ENCODE data around the gene GPR35. TPM values are rescaled to one million over a fixed set of nuclear protein-coding genes. Genes with fewer than 3 reads are reported as not detected.

The GPR35 gene
- polyA plus RNA-seq, 1 donor (not counting 4 experiments of a cell fraction or from before 2014, with no cell fraction given) = 0.04 TPM

GRCh38 chr2:240645801-240646175, 20.5 kb downstream of the GPR35 start:
- Histone ChIP-seq H3K9me1 (ENCODE audit: control insufficient read depth, extremely low read depth, insufficient read depth, low read length) (no peaks in the 10 kb centered on the region), H3K9ac (ENCODE audit: control insufficient read depth, extremely low read depth, insufficient read depth, low read length) (no peak overlapping the region), H3K9me3 (ENCODE audit: control insufficient read depth, low read depth, low read length) (no peaks in the 10 kb centered on the region), H3K4me2 (ENCODE audit: control insufficient read depth, extremely low read depth, insufficient read depth, low read depth, low read length) (no peak overlapping the region), H4K20me1 (ENCODE audit: control insufficient read depth, extremely low read depth, insufficient read depth, low read length) (no peaks in the 10 kb centered on the region), H3K79me2 (ENCODE audit: control insufficient read depth, insufficient read depth, low read length) (no peaks in the 10 kb centered on the region), H2AFZ (ENCODE audit: control insufficient read depth, low read length) (no peak overlapping the region), H3K4me3 (ENCODE audit: control insufficient read depth in 2 of 3, extremely low read depth in 1 of 3, insufficient read depth in 2 of 3, low read depth in 1 of 3, low read length in 3 of 3) (no peak overlapping the region), H3K4me1 (ENCODE audit: control insufficient read depth, extremely low read depth, insufficient read depth, low read length) (no peaks in the 10 kb centered on the region), H3K36me3 (ENCODE audit: control insufficient read depth in 2 of 2, extremely low read depth in 1 of 2, insufficient read depth in 2 of 2, low read length in 2 of 2) (no peaks in the 10 kb centered on the region), H3K27me3 (ENCODE audit: control insufficient read depth, extremely low read depth, insufficient read depth, low read length) (peaks cover 45% of the 10 kb centered on the region), H3K27ac (ENCODE audit: control insufficient read depth, insufficient read depth, low read length) (no peak overlapping the region)
- no peak for DNase-seq (ENCODE audit: low read depth, low spot score)
- dilution Hi-C loops (cut with MboI; ENCODE audit: extremely low pct_ligation_motif_present, low sequenced_read_pairs) = no loop called here
- FAIRE-seq = no peak
- no peak for TF ChIP-seq EZH2 (IDR thresholded peaks at IDR 0.05; ENCODE audit: low read length)

DNA sequence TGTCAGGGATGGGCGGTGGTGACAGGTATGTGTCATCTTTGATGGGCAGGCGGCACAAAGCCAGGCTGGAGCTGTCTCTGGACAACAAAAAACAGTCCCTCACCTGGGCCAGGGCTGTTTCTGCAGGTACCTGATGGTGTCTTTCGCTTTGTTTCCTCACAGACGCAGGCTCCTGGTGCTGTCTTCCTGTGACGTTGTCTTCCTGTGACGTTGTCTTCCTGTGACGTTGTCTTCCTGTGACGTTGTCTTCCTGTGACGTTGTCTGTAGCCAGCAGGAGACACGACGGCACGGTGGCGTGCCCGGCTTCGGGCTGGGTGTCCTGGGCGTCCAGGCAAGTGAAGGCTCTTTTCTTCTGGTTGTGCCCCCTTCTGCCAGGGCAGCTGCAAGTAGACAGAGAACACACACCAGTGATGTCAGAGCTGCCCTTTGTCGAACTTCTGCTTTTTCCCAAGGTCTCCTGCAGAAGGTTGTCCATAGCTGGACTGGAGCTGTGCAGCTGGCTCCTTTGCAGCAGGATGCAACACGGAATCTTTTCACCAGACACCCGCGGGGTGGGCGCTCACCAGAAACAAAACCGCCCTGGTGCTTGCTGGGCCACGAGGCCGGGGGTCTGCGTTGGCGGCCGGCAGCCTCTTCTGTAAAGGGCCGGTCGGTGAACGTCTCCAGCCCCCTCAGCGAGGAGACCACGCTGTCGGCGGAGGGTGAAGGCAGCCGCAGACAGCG, 21.1 kb downstream of the GPR35 start:
- peaks cover 46% of the 10 kb centered on the region for H3K27me3 ChIP-seq (ENCODE audit: control insufficient read depth, extremely low read depth, insufficient read depth, low read length)
- no peaks in the 10 kb centered on the region for H3K9me1 ChIP-seq (ENCODE audit: control insufficient read depth, extremely low read depth, insufficient read depth, low read length)
- TF ChIP-seq, protein P1, sequence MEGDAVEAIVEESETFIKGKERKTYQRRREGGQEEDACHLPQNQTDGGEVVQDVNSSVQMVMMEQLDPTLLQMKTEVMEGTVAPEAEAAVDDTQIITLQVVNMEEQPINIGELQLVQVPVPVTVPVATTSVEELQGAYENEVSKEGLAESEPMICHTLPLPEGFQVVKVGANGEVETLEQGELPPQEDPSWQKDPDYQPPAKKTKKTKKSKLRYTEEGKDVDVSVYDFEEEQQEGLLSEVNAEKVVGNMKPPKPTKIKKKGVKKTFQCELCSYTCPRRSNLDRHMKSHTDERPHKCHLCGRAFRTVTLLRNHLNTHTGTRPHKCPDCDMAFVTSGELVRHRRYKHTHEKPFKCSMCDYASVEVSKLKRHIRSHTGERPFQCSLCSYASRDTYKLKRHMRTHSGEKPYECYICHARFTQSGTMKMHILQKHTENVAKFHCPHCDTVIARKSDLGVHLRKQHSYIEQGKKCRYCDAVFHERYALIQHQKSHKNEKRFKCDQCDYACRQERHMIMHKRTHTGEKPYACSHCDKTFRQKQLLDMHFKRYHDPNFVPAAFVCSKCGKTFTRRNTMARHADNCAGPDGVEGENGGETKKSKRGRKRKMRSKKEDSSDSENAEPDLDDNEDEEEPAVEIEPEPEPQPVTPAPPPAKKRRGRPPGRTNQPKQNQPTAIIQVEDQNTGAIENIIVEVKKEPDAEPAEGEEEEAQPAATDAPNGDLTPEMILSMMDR (optimal IDR thresholded peaks at IDR 0.05 in 1 of 3, IDR thresholded peaks at IDR 0.05 in 1 of 3, conservative IDR thresholded peaks at IDR 0.05 in 1 of 3; ENCODE audit: extremely low read depth in 1 of 3, insufficient read depth in 2 of 3, low read length in 3 of 3) = no peak
- TF ChIP-seq EZH2 (IDR thresholded peaks at IDR 0.05; ENCODE audit: low read length) = no peak
- no peaks in the 10 kb centered on the region for H3K36me3 ChIP-seq (ENCODE audit: control insufficient read depth in 2 of 2, extremely low read depth in 1 of 2, insufficient read depth in 2 of 2, low read length in 2 of 2)
- dilution Hi-C loops (cut with MboI; ENCODE audit: extremely low pct_ligation_motif_present, low sequenced_read_pairs) = no loop called here
- DNase-seq (ENCODE audit: low read depth, low spot score) = no peak
- H2AFZ ChIP-seq (ENCODE audit: control insufficient read depth, low read length) = no peak overlapping the region
- no peaks in the 10 kb centered on the region for H3K4me1 ChIP-seq (ENCODE audit: control insufficient read depth, extremely low read depth, insufficient read depth, low read length)
- H3K4me2 ChIP-seq (ENCODE audit: control insufficient read depth, extremely low read depth, insufficient read depth, low read depth, low read length) = no peak overlapping the region
- H3K4me3 ChIP-seq (ENCODE audit: control insufficient read depth in 2 of 3, extremely low read depth in 1 of 3, insufficient read depth in 2 of 3, low read depth in 1 of 3, low read length in 3 of 3) = no peak overlapping the region
- no peak overlapping the region for H3K27ac ChIP-seq (ENCODE audit: control insufficient read depth, insufficient read depth, low read length)
- no peak overlapping the region for H3K9ac ChIP-seq (ENCODE audit: control insufficient read depth, extremely low read depth, insufficient read depth, low read length)
- H3K9me3 ChIP-seq (ENCODE audit: control insufficient read depth, low read depth, low read length) = no peaks in the 10 kb centered on the region
- FAIRE-seq = no peak
- H3K79me2 ChIP-seq (ENCODE audit: control insufficient read depth, insufficient read depth, low read length) = no peaks in the 10 kb centered on the region
- no peaks in the 10 kb centered on the region for H4K20me1 ChIP-seq (ENCODE audit: control insufficient read depth, extremely low read depth, insufficient read depth, low read length)
